SJSA1 (cell line): ENCODE results near the gene AAK1. TPM values are rescaled to one million over a fixed set of nuclear protein-coding genes. Genes with fewer than 3 reads are reported as not detected.
"Not testable (repeated sequence)": the region's sequence is repeated elsewhere in the genome, so short reads cannot be mapped to it uniquely, and the experiment has no call there.

Source experiments
- DNase-seq, 2 experiments: peaks; one replicate each; pipeline ENCODE4 v3.0.0-alpha.2; 2015 to 2020; ENCODE audit warnings: low spot score in 2 of 2, low read depth in 1 of 2
- H3K27ac ChIP-seq: fragments of 250-450 bp; sonication (Bioruptor Pico); 2 replicates; pipeline ENCODE4 v1.5.1; 2020; ENCODE audit warnings: mild to moderate bottlenecking, moderate library complexity
- H3K27me3 ChIP-seq: fragments of 250-450 bp; sonication (Bioruptor Pico); replicated peaks from 2 replicates; pipeline ENCODE4 v1.5.1; 2020; ENCODE audit warnings: mild to moderate bottlenecking, moderate library complexity
- H3K36me3 ChIP-seq: fragments of 250-450 bp; sonication (Bioruptor Pico); 2 replicates; pipeline ENCODE4 v1.5.1; 2020; ENCODE audit warnings: mild to moderate bottlenecking
- H3K4me1 ChIP-seq: fragments of 250-450 bp; sonication (Bioruptor Pico); replicated peaks from 2 replicates; pipeline ENCODE4 v1.6.1; 2021; ENCODE audit warnings: mild to moderate bottlenecking
- H3K4me3 ChIP-seq: fragments of 250-450 bp; sonication (Bioruptor Pico); 2 replicates; pipeline ENCODE4 v1.5.1; 2020; ENCODE audit warnings: mild to moderate bottlenecking
- H3K9me3 ChIP-seq: fragments of 250-450 bp; sonication (Bioruptor Pico); replicated peaks from 2 replicates; pipeline ENCODE4 v1.5.1; 2020; ENCODE audit warnings: mild to moderate bottlenecking
- total RNA-seq: library from RNA; depleted of rRNA; stranded (reverse); fragments of >200 nt; shearing (Covaris generic); gene quantifications from 2 replicates; pipeline ENCODE4 v1.2.3, GENCODE V29; 2014

The AAK1 gene
- total RNA-seq, 1 experiment from 2014 or later = 84.9 TPM

DNA sequence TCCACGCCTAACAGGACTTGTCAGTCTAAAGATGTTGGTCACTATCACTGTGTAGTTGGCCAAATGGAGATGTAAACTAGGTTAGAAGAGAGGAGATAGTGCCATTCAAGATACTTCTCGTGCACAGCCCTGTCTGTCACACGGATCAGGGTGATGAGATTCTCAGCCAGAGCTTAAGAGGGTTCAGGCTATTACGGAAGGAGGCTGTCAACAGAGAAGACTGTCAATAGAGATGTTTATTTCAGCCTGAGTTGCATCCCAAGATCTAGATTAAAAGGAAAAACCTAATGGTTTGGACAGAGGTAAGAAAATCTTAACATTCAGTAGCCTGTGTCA is 83.4 kb downstream of the AAK1 start:
- no peaks in the 10 kb centered on the region for H3K27me3 ChIP-seq
- no peak overlapping the region for H3K27ac ChIP-seq
- no peak for DNase-seq
- H3K9me3 ChIP-seq = no peaks in the 10 kb centered on the region
- H3K4me3 ChIP-seq = no peak overlapping the region
- H3K4me1 ChIP-seq = peaks cover 16% of the 10 kb centered on the region
- H3K36me3 ChIP-seq = peaks cover 24% of the 10 kb centered on the region

DNA sequence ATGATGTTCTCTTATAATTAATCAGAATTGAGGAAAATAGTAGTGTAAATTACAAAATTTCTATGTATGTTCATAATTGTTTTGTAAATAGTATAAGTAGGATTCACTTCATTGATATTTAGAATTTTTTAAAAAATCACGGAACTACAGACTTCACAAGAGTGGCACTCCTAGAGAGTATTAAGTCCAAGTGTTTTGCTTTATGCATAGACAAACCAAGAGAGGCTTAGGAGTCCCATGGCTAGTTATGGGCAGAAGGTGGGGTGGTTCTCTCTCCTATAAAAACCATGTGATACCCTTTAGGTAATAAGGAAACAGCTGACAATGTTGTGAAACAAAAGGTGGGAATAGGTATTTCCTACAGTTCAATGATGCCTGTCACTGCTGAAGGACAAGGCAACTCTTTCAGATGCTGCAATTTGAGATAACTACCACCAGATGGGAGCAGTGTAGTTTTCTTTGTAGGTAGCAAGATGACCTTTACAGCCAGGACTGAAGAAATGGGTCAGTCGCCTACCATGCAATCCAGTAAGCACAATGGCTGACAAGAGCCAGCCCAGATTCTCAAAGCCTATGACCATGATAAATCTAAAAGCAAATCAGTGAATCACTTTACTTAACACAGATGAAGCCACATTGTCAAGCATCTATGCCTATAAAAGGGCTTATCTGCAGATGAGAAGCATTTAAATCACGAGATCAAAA is 83.9 kb downstream of the AAK1 start:
- H3K4me1 ChIP-seq = peaks cover 16% of the 10 kb centered on the region
- no peak overlapping the region for H3K27ac ChIP-seq
- peak in 1 of 2 experiments; percentile 52 for DNase-seq
- no peak overlapping the region for H3K4me3 ChIP-seq
- peaks cover 29% of the 10 kb centered on the region for H3K36me3 ChIP-seq
- H3K9me3 ChIP-seq = no peaks in the 10 kb centered on the region
- no peaks in the 10 kb centered on the region for H3K27me3 ChIP-seq

- Histone ChIP-seq H3K27ac (no peak overlapping the region), H3K27me3 (no peaks in the 10 kb centered on the region), H3K9me3 (no peaks in the 10 kb centered on the region), H3K36me3 (peaks cover 51% of the 10 kb centered on the region), H3K4me1 (peaks cover 13% of the 10 kb centered on the region), H3K4me3 (no peak overlapping the region)
- no peak for DNase-seq
These were observed 87.5 kb downstream of the AAK1 start for GRCh38 chr2:69556008-69556407.

GRCh38 chr2:69554981-69555380 is 88.6 kb downstream of the AAK1 start:
- H3K36me3 ChIP-seq = peaks cover 54% of the 10 kb centered on the region
- no peak overlapping the region for H3K27ac ChIP-seq
- H3K4me1 ChIP-seq = peaks cover 9% of the 10 kb centered on the region
- DNase-seq = no peak
- no peaks in the 10 kb centered on the region for H3K27me3 ChIP-seq
- H3K4me3 ChIP-seq = no peak overlapping the region
- no peaks in the 10 kb centered on the region for H3K9me3 ChIP-seq

DNA sequence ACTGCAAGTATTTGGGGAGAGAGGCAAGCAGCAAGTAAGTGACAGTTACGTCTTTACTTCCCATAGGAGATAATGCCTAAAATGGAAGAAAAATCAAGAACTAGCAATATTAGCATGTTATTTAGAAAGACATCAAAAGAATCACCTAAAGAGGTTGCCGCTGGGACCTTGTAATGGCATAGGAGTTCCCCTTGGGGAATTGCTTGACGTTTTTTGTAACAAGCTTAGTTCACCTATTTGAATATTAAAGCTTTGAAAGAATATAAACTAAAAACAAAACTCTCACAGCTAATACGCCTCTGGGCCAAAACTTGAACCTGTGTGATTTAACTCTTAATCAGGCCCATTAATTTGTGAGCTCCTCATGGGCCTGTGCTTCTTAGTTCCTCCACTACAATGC is 89.0 kb downstream of the AAK1 start:
- no peaks in the 10 kb centered on the region for H3K27me3 ChIP-seq
- H3K4me3 ChIP-seq = no peak overlapping the region
- H3K36me3 ChIP-seq = peaks cover 56% of the 10 kb centered on the region
- DNase-seq = no peak
- H3K27ac ChIP-seq = no peak overlapping the region
- H3K4me1 ChIP-seq = peaks cover 9% of the 10 kb centered on the region
- H3K9me3 ChIP-seq = no peaks in the 10 kb centered on the region

DNA sequence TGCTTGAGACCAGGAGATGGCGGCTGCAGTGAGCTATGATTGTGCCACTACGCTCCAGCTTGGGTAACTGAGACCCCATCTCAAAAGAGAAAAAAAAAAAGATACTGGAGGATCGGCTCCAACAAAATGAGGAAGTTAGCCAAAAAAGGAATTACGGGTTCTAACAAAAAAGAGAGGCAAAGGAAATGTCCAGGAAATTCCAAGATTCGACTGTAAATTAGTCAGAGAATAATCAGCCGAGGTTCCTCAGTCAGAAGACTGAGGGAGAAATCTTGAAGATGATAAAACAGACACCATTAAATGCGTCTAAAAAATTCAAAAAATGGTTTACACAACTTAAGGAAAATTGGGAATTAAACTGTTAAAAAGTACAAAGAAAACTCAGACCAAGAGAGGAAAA is 89.5 kb downstream of the AAK1 start:
- H3K27me3 ChIP-seq = no peaks in the 10 kb centered on the region
- peaks cover 13% of the 10 kb centered on the region for H3K4me1 ChIP-seq
- H3K27ac ChIP-seq = no peak overlapping the region
- no peak for DNase-seq
- H3K9me3 ChIP-seq = no peaks in the 10 kb centered on the region
- H3K4me3 ChIP-seq = no peak overlapping the region
- peaks cover 56% of the 10 kb centered on the region for H3K36me3 ChIP-seq

DNA sequence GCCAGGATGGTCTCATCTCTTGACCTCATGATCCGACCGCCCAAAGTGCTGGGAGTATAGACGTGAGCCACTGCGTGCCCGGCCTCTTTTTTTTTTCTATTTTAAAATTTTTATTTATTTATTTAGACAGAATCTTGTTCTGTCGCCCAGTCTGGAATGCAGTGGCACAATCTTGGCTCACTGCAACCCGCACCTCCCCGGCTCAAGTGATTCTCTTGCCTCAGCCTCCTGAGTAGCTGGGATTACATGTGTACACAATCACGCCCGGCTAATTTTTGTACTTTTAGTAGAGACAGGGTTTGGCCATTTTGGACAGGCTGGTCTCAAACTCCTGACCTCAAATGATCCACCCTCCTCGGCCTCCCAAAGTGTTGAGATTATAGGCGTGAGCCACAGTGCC is 93.0 kb downstream of the AAK1 start:
- not testable (repeated sequence) for DNase-seq, H3K27ac ChIP-seq, H3K27me3 ChIP-seq, H3K4me3 ChIP-seq, H3K9me3 ChIP-seq
- Histone ChIP-seq H3K4me1 (peaks cover 15% of the 10 kb centered on the region), H3K36me3 (peaks cover 57% of the 10 kb centered on the region)

- H3K27me3 ChIP-seq = no peaks in the 10 kb centered on the region
- H3K27ac ChIP-seq = peak overlapping the region; percentile 4; the same call in 1 of the 2 replicates
- DNase-seq = peak in 1 of 2 experiments; percentile 48
- peaks cover 15% of the 10 kb centered on the region for H3K4me1 ChIP-seq
- no peak overlapping the region for H3K4me3 ChIP-seq
- H3K9me3 ChIP-seq = no peaks in the 10 kb centered on the region
- peaks cover 50% of the 10 kb centered on the region for H3K36me3 ChIP-seq
These were observed 94.1 kb downstream of the AAK1 start for GRCh38 chr2:69549421-69549820.

GRCh38 chr2:69547984-69548715 is 95.4 kb downstream of the AAK1 start:
- no peaks in the 10 kb centered on the region for H3K27me3 ChIP-seq
- no peak overlapping the region for H3K27ac ChIP-seq
- peaks cover 15% of the 10 kb centered on the region for H3K4me1 ChIP-seq
- no peak for DNase-seq
- peaks cover 53% of the 10 kb centered on the region for H3K36me3 ChIP-seq
- no peak overlapping the region for H3K4me3 ChIP-seq
- H3K9me3 ChIP-seq = no peaks in the 10 kb centered on the region

- Histone ChIP-seq H3K27ac (no peak overlapping the region), H3K4me1 (peaks cover 15% of the 10 kb centered on the region), H3K9me3 (no peaks in the 10 kb centered on the region), H3K27me3 (no peaks in the 10 kb centered on the region), H3K36me3 (peaks cover 61% of the 10 kb centered on the region), H3K4me3 (no peak overlapping the region)
- DNase-seq = no peak
These were observed 96.9 kb downstream of the AAK1 start for GRCh38 chr2:69546646-69547045.

GRCh38 chr2:69545477-69545932 is 98.0 kb downstream of the AAK1 start:
- H3K9me3 ChIP-seq = no peaks in the 10 kb centered on the region

DNA sequence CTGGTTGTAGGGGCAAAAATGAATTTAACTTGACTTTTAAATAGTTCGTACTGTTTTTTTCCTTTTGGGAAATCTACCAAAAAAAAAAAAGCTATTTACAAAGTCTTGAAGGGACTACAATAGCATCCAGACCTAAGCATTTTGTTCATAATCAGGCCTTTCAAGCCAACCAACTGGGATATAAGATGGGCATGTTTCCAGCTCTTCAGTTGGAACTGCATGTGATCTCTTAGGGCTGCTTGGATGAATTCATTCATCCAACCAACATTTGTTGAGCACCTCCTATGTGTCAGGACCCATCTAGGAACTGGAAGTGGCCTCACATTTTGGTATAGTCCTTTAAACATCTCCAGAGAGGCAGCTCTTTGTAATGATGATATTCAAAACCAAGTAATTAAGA is 98.6 kb downstream of the AAK1 start:
- Histone ChIP-seq H3K9me3 (no peaks in the 10 kb centered on the region), H3K4me1 (peaks cover 11% of the 10 kb centered on the region), H3K4me3 (no peak overlapping the region), H3K36me3 (peaks cover 65% of the 10 kb centered on the region), H3K27me3 (no peaks in the 10 kb centered on the region), H3K27ac (no peak overlapping the region)
- no peak for DNase-seq

More at GRCh38 chr2:69545477-69545932, 98.0 kb downstream of the AAK1 start:
- Histone ChIP-seq H3K27me3 (no peaks in the 10 kb centered on the region), H3K27ac (no peak overlapping the region), H3K4me3 (no peak overlapping the region), H3K4me1 (peaks cover 15% of the 10 kb centered on the region), H3K36me3 (peaks cover 61% of the 10 kb centered on the region)
- DNase-seq = no peak

DNA sequence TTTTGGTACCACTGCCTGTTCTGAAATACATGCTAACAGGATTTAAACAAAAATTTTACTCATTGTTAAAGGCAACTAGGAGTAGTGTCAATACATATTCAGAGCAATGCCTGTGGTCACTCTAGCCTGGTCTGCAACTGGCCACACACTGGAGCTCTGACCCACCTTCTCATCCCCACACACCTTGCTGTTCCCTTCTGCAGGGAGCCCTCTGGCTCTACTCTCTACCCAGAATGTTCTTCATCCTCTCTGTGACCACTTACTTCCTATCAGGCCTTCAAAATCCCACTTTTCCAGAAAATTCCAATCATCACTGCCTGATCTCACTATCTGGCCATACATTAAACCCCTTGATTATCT is 104.0 kb downstream of the AAK1 start:
- no peak overlapping the region for H3K4me3 ChIP-seq
- no peaks in the 10 kb centered on the region for H3K27me3 ChIP-seq
- no peaks in the 10 kb centered on the region for H3K9me3 ChIP-seq
- peaks cover 95% of the 10 kb centered on the region for H3K36me3 ChIP-seq
- H3K4me1 ChIP-seq = no peaks in the 10 kb centered on the region
- H3K27ac ChIP-seq = no peak overlapping the region
- no peak for DNase-seq

DNA sequence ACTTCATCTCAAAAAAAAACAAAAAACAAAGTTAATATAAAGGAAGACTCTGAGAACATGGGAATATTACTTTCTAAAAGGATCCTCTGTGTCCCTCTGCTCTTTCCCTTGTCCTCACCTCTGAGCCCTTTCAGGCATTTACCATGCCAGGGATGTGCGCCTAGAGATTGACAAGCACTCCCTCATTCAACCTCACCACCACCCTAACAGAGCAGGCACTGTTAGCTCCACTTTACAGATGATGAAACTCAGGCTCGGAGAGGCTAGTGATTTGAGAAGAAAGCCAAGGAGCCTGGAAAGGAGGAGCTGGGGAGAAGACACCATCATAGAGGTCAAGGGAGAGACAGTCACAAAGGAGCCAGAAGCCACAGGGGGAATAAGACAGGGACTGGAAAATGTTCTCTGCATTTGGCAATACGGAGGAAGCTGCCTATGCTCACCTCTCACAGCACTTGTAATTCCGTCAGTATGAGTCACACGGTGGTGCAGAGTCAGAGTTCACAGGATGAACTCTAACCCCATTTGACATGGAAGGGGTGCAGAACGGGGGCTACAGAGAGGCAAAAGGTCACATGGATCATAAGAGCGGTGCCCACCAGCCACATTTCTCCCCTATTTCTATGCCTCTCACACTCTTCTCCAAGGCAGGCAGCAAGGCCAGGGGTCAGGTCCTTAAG is 104.5 kb downstream of the AAK1 start:
- H3K9me3 ChIP-seq = no peaks in the 10 kb centered on the region
- no peaks in the 10 kb centered on the region for H3K27me3 ChIP-seq
- peaks cover 95% of the 10 kb centered on the region for H3K36me3 ChIP-seq
- no peak overlapping the region for H3K27ac ChIP-seq
- no peaks in the 10 kb centered on the region for H3K4me1 ChIP-seq
- no peak for DNase-seq
- no peak overlapping the region for H3K4me3 ChIP-seq
